GM21526 (cell line): ENCODE results near the gene DCST1.

Experiments
- ATAC-seq: cut with Tn5 transposase; IDR thresholded peaks from one replicate; pipeline ENCODE4 v1.9.1; 2021; ENCODE audit warnings: moderate library complexity; ENCODE audit not compliant: unreplicated experiment, low FRiP score

DCST1 gene

DNA sequence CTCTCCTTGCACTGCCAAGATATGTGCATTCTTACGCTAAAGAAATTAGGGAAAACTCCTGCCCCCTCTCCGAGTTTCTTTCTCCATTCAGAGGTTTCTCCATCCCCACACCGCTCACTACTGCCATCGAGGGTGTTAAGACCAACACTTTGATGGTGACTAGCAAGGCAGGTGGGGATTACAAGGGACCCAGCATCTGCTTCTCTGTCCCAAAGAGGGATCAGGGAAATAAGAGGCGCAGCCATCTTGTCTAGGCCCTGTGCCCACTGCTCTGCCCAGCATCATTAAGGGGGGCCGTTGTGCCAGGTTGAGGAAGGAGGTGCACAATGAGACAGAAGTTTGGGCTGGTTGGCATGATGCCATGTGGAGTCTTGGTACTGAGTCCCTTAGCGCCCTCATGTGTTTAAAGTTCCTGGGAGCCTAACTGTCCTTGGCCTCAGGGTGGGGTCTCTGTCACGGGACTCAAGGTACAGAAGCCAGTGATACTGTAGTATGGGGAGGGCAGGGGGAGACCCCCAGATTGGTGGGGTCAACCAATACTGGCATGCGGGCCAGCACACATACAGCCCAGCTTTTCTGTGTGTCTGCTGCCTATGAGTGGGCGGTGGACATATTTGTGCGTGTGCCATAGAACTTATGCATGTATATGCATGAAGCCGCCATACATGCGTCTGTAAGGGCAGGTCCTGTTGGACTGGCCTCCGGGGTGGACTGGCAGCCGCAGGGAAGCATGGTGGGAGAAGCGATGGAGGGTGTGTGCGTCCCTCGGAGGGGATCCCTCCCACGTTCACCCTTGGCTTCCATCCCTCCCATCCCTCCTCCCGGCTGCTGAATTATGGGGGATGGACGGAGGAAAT is 50.5 kb downstream of the DCST1 start:
- ATAC-seq = no peak

- peak; percentile 66 for ATAC-seq
Measured at GRCh38 chr1:155084722-155085503, 51.3 kb downstream of the DCST1 start.

DNA sequence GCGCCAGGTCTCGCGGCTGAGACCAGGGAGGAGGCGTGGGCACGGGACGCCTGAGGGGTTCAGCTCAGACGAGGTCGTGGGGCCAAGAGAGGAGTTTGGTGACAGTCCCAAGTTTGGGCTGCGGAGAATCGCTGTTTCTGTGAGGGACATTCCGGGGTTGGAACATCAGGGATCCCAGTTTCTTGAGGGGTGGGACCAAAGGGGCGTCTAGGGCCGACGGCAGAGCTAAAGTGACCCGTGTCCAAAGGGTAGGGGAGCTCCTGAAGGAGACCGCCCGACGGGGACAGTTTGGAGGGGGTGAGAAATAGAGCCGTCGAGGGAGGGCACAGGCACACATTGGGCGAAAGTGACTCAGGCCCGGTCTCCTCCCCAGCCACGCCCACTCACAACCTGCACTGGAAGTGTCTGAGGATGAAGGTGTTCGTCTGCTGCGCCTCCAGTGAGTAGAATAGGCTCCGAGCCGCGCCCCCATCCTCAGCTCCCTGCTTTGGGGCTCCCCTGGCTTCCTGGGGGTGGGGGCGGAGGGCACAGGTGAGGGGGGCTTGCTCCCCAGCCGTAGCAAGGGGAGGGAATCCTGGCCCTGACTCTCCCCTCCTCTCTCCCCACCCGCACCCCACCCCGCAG is 52.0 kb downstream of the DCST1 start:
- no peak for ATAC-seq

GRCh38 chr1:155086128-155086741 is 52.6 kb downstream of the DCST1 start:
- no peak for ATAC-seq

- no peak for ATAC-seq
Measured at GRCh38 chr1:155086856-155087535, 53.4 kb downstream of the DCST1 start.

- ATAC-seq = no peak
Measured at GRCh38 chr1:155091071-155092051, 57.7 kb downstream of the DCST1 start.

DNA sequence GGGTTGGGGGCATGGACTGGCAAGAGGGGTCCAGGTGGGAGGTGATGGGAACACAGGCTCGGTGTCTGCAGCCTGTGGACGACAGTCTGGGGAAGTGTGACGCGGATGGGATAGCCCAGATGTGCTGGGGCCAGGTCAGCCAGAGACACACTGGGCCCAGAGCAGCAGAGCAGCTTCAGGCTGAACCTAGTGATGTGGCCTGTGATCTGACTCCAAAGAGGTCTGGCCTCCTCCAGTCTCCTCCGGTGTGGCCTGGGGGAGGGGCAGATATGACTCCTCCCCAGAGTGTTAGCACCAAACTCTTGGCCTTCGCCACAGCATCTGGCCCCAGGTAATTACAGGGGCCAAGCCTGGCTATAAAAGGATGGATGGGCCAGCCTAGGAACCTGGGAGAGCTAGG is 58.5 kb downstream of the DCST1 start:
- no peak for ATAC-seq

- ATAC-seq = no peak
Measured at GRCh38 chr1:155092641-155093040, 59.0 kb downstream of the DCST1 start.

DNA sequence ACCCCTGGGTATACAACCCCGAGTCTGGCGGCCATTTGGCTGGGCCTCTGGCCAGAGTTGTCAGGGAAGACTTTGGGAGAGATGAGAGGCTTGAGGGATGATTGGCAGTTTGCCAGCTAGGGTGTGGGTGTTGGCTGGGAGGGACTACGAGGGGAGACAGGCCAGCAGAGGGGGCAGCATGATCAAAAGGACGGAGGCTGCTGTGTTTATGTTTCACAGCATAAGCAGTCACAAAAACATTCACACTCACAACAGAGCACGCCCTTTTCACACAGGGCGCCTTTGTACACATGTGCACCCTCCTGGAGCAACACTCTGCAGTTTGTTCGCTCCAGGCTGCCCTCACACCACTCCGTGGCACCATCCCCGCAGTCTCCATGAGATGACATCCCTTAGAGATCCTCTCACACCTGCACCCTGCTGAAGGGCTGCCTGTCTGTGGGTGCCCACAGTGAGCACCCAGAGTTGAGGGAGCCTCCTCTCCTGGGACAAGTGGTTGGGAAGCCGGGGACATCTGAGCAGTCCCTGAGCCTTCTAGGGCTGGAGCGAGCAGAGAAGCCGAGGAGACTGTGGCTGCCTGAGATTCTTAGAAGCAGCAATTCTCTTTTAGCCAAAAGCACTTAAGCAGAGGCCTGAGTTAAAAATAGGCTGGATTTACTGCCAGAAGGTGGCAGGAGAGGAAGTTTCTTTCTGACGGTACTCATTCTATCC is 60.4 kb downstream of the DCST1 start:
- ATAC-seq = no peak

DNA sequence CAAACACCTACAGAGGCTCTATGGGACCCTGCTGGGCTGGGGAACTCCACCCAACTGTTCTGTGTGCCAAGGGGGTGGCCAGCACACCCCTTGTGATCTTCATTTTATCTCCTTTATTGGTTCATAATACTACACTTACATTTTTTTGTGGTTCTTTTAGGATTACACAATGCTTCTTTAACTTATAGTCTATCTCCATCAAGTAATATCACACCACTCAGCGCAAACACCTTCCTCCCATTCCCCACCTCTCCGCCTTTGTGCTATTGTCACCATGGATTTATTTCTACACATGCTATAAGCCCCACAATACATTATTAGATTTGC is 61.0 kb downstream of the DCST1 start:
- no peak for ATAC-seq

DNA sequence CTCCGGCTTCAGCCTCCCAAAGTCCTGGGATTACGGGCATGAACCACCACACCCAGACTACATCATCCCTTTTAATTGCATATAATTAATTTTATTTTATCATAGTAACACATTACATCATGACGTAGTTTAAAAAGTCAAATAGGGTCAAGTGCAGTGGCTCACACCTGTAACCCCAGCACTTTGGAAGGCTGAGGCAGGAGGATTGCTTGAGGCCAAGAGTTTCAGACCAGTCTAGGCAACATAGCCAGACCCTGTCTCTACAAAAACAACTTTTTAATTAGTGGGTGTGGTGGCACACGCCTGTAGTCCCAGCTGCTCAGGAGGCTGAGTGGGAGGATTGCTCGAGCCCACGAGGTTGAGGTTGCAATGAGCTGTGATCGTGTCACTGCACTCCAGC is 65.7 kb downstream of the DCST1 start:
- ATAC-seq = no peak
